Measurements from ENCODE around the gene SCNN1B. TPM values are rescaled to one million over a fixed set of nuclear protein-coding genes. Genes with fewer than 3 reads are reported as not detected.

The SCNN1B gene
- total RNA-seq, 2 experiments from 2014 or later: not detected

DNA sequence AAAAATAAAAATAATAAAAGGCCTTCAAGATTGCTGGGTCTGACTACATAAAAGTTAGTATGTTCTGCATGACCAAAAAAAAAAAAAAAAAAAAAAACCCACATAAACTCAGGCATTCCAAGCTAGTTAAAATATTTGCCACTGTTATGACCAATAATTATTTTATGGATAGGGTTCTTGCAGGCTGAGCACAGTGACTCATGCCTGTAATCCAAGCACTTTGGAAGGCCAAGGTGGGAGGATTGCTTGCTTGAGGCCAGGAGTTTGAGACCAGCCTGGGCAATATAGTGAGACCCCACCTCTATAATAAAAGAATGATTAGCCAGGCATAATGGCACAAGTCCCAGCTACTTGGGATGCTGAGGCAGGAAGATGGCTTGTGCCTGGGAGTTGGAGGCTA, 8.1 kb downstream of the SCNN1B start:
- Histone ChIP-seq H3K27me3 (ENCODE audit: control insufficient read depth in 1 of 2, insufficient read depth in 2 of 2, low read length in 2 of 2) (peaks cover 4 to 5% of the 10 kb centered on the region in 2 experiments), H3K36me3 (ENCODE audit: insufficient read depth, low read length) (no peaks in the 10 kb centered on the region), H3K27ac (ENCODE audit: low read depth in 1 of 2, low read length in 2 of 2) (no peak overlapping the region), H3K9me3 (ENCODE audit: control insufficient read depth in 1 of 2, insufficient read depth in 1 of 2, low read length in 2 of 2) (peaks cover 9 to 11% of the 10 kb centered on the region in 2 experiments), H3K4me3 (ENCODE audit: low read length) (no peak overlapping the region), H3K4me1 (ENCODE audit: insufficient read depth, low read length) (no peaks in the 10 kb centered on the region)
- TF ChIP-seq, protein P1, sequence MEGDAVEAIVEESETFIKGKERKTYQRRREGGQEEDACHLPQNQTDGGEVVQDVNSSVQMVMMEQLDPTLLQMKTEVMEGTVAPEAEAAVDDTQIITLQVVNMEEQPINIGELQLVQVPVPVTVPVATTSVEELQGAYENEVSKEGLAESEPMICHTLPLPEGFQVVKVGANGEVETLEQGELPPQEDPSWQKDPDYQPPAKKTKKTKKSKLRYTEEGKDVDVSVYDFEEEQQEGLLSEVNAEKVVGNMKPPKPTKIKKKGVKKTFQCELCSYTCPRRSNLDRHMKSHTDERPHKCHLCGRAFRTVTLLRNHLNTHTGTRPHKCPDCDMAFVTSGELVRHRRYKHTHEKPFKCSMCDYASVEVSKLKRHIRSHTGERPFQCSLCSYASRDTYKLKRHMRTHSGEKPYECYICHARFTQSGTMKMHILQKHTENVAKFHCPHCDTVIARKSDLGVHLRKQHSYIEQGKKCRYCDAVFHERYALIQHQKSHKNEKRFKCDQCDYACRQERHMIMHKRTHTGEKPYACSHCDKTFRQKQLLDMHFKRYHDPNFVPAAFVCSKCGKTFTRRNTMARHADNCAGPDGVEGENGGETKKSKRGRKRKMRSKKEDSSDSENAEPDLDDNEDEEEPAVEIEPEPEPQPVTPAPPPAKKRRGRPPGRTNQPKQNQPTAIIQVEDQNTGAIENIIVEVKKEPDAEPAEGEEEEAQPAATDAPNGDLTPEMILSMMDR (IDR thresholded peaks at IDR 0.05): no peak
- Mint-ChIP-seq H3K27ac (no peak overlapping the region), H3K4me3 (no peak overlapping the region), H3K36me3 (ENCODE audit: low read depth) (no peaks in the 10 kb centered on the region), H3K27me3 (no peaks in the 10 kb centered on the region), H3K4me1 (ENCODE audit: low read depth) (no peaks in the 10 kb centered on the region), H3K9me3 (no peaks in the 10 kb centered on the region)
- no peak for ATAC-seq (ENCODE audit: poor library complexity)
- POLR2A ChIA-PET: no interaction called here
- intact Hi-C loops (cut with DNase I, micrococcal nuclease): no loop called here
- DNase-seq: no peak
- CTCF ChIA-PET: no interaction called here

- H3K36me3 ChIP-seq (ENCODE audit: insufficient read depth, low read length): no peaks in the 10 kb centered on the region
- DNase-seq (no peak), ATAC-seq (ENCODE audit: poor library complexity) (no peak)
- intact Hi-C loops (cut with DNase I, micrococcal nuclease): no loop called here
- Mint-ChIP-seq H3K4me1 (ENCODE audit: low read depth) (no peaks in the 10 kb centered on the region), H3K27ac (no peak overlapping the region), H3K36me3 (ENCODE audit: low read depth) (no peaks in the 10 kb centered on the region), H3K27me3 (no peaks in the 10 kb centered on the region), H3K4me3 (no peak overlapping the region), H3K9me3 (no peaks in the 10 kb centered on the region)
- TF ChIP-seq, protein P1 (IDR thresholded peaks at IDR 0.05): no peak
- CTCF ChIA-PET: no interaction called here
- peaks cover 4 to 5% of the 10 kb centered on the region in 2 experiments for H3K27me3 ChIP-seq (ENCODE audit: control insufficient read depth in 1 of 2, insufficient read depth in 2 of 2, low read length in 2 of 2)
- H3K27ac ChIP-seq (ENCODE audit: low read depth in 1 of 2, low read length in 2 of 2): no peak overlapping the region
- H3K4me1 ChIP-seq (ENCODE audit: insufficient read depth, low read length): no peaks in the 10 kb centered on the region
- H3K4me3 ChIP-seq (ENCODE audit: low read length): no peak overlapping the region
- POLR2A ChIA-PET: no interaction called here
- peaks cover 9 to 16% of the 10 kb centered on the region in 2 experiments for H3K9me3 ChIP-seq (ENCODE audit: control insufficient read depth in 1 of 2, insufficient read depth in 1 of 2, low read length in 2 of 2)
Measured at GRCh38 chr16:23310744-23311143, 8.6 kb downstream of the SCNN1B start.

- ATAC-seq (ENCODE audit: poor library complexity) (no peak), DNase-seq (no peak)
- intact Hi-C loops (cut with DNase I, micrococcal nuclease): no loop called here
- CTCF ChIA-PET: no interaction called here
- peaks cover 0 to 4% of the 10 kb centered on the region in 2 experiments for H3K27me3 ChIP-seq (ENCODE audit: control insufficient read depth in 1 of 2, insufficient read depth in 2 of 2, low read length in 2 of 2)
- Mint-ChIP-seq H3K4me1 (ENCODE audit: low read depth) (no peaks in the 10 kb centered on the region), H3K27ac (no peak overlapping the region), H3K36me3 (ENCODE audit: low read depth) (no peaks in the 10 kb centered on the region), H3K9me3 (no peaks in the 10 kb centered on the region), H3K4me3 (no peak overlapping the region), H3K27me3 (no peaks in the 10 kb centered on the region)
- TF ChIP-seq, protein P1 (IDR thresholded peaks at IDR 0.05): no peak
- peaks cover under 1 to 7% of the 10 kb centered on the region in 2 experiments for H3K9me3 ChIP-seq (ENCODE audit: control insufficient read depth in 1 of 2, insufficient read depth in 1 of 2, low read length in 2 of 2)
- no peak overlapping the region for H3K4me3 ChIP-seq (ENCODE audit: low read length)
- H3K4me1 ChIP-seq (ENCODE audit: insufficient read depth, low read length): no peaks in the 10 kb centered on the region
- no peaks in the 10 kb centered on the region for H3K36me3 ChIP-seq (ENCODE audit: insufficient read depth, low read length)
- POLR2A ChIA-PET: no interaction called here
- no peak overlapping the region for H3K27ac ChIP-seq (ENCODE audit: low read depth in 1 of 2, low read length in 2 of 2)
Measured at GRCh38 chr16:23316232-23316631, 14.1 kb downstream of the SCNN1B start.
